ACHN (cell line): ENCODE results near the gene GIMAP7.
"Not testable (repeated sequence)": the region's sequence is repeated elsewhere in the genome, so short reads cannot be mapped to it uniquely, and the experiment has no call there.

ENCODE experiments used
- DNase-seq: peaks from one replicate; pipeline ENCODE4 v3.0.0-alpha.2; 2015
- in situ Hi-C: cut with HindIII; loops from 2 replicates; pipeline ENCODE4 v1.10.0; 2017; ENCODE audit warnings: low sequenced_read_pairs, low pct_ligation_motif_present, low pct_unique_long_range_greater_than_20kb

The GIMAP7 gene

GRCh38 chr7:150514748-150515222, at the start of gene GIMAP7:
Gene GIMAP7 (plus strand): TSS chr7:150514872. CDS start chr7:150519975, 5,103 bp downstream.
- in situ Hi-C loops = no loop called here
- no peak for DNase-seq

- no peak for DNase-seq
- in situ Hi-C loops = no loop called here
Measured at GRCh38 chr7:150464962-150465361, 49.7 kb upstream of the GIMAP7 start.

- DNase-seq = no peak
- in situ Hi-C loops = no loop called here
Measured at GRCh38 chr7:150465414-150465813, 49.3 kb upstream of the GIMAP7 start.

- DNase-seq = no peak
- in situ Hi-C loops = no loop called here
Measured at GRCh38 chr7:150466477-150466876, 48.2 kb upstream of the GIMAP7 start.

GRCh38 chr7:150468241-150468640, 46.4 kb upstream of the GIMAP7 start:
- no peak for DNase-seq
- in situ Hi-C loops = no loop called here

- no peak for DNase-seq
- in situ Hi-C loops = no loop called here
Measured at GRCh38 chr7:150471886-150472285, 42.8 kb upstream of the GIMAP7 start.

- in situ Hi-C loops = no loop called here
- no peak for DNase-seq
Measured at GRCh38 chr7:150473902-150474301, 40.8 kb upstream of the GIMAP7 start.

- DNase-seq = no peak
- in situ Hi-C loops = no loop called here
Measured at GRCh38 chr7:150476285-150476684, 38.4 kb upstream of the GIMAP7 start.

GRCh38 chr7:150476819-150477631, 37.6 kb upstream of the GIMAP7 start:
- in situ Hi-C loops = no loop called here
- no peak for DNase-seq

GRCh38 chr7:150479023-150479716, 35.5 kb upstream of the GIMAP7 start:
- DNase-seq = no peak
- in situ Hi-C loops = no loop called here

- DNase-seq = no peak
- in situ Hi-C loops = no loop called here
Measured at GRCh38 chr7:150481186-150481920, 33.3 kb upstream of the GIMAP7 start.

- no peak for DNase-seq
- in situ Hi-C loops = no loop called here
Measured at GRCh38 chr7:150481922-150482321, 32.8 kb upstream of the GIMAP7 start.

- DNase-seq, in situ Hi-C loops: not testable (repeated sequence)
Measured at GRCh38 chr7:150483514-150483913, 31.2 kb upstream of the GIMAP7 start.

- in situ Hi-C loops, DNase-seq: not testable (repeated sequence)
Measured at GRCh38 chr7:150484071-150484470, 30.6 kb upstream of the GIMAP7 start.

- no peak for DNase-seq
- in situ Hi-C loops = no loop called here
Measured at GRCh38 chr7:150487625-150488024, 27.0 kb upstream of the GIMAP7 start.

- no peak for DNase-seq
- in situ Hi-C loops = no loop called here
Measured at GRCh38 chr7:150489782-150490181, 24.9 kb upstream of the GIMAP7 start.

- DNase-seq, in situ Hi-C loops: not testable (repeated sequence)
Measured at GRCh38 chr7:150493442-150493841, 21.2 kb upstream of the GIMAP7 start.

GRCh38 chr7:150502519-150502918, 12.2 kb upstream of the GIMAP7 start:
- in situ Hi-C loops = no loop called here
- DNase-seq = no peak

GRCh38 chr7:150503155-150503554, 11.5 kb upstream of the GIMAP7 start:
- in situ Hi-C loops = no loop called here
- DNase-seq = no peak
